GM18873 (cell line): ENCODE measurements around the gene STK26.
A peak's percentile ranks its signal among the peaks of the same experiment; 100 is the strongest.
"Not testable (repeated sequence)": the region's sequence is repeated elsewhere in the genome, so short reads cannot be mapped to it uniquely, and the experiment has no call there.

ENCODE experiments used
- ATAC-seq: cut with Tn5 transposase; IDR thresholded peaks from one replicate; pipeline ENCODE4 v1.9.1; 2021; ENCODE audit warnings: mild to moderate bottlenecking, moderate library complexity, moderate number of reproducible peaks; ENCODE audit not compliant: unreplicated experiment, low FRiP score

The STK26 gene

DNA sequence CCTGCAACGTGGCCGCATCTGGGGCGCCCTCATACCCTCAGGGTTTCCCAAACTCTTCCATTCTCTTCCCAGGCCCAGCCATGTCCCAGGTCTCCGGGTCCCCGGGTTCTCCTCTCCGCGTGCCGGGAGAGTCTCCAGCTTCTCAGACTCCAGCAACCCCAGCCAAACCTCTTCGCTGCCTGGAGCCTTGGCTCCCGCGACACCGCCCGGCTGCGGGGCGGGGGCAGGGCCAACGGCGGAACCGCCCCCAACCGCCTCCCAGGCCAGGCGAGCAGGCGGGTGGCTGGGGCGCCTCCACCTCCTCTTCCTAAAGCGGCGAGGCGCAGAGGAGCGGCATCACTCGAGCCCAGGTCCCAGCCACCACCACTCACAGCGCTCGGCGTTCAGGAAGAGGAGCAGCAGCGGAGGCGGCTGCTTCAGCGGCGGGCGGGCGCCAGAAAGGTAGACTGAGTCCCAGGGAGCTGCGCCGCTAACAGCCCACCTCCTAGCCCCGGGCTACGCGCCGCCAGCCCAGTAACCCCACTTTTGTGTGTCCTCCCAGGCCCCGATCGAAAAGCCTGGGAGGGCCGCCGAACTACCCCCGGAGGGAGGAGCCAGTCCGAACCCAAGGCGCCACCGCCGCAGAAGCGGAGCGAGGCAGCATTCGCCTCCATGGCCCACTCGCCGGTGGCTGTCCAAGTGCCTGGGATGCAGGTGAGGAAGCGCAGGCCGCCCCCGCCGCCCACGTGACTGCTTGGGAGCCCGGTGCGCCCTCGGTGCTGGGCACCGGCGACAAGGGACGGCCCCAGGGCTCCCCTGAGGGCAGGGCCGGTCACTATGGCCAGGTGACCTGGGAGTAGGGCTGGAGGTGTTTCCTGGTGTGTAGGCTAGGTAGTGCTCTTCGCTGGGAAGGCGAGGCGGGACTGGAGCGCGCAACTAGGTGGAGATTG is at the start of gene STK26:
Gene STK26 (plus strand): TSS at position 336 of the 929 bp plus-strand sequence. CDS start 316 bp downstream, at position 652.
- ATAC-seq = peak; percentile 58

DNA sequence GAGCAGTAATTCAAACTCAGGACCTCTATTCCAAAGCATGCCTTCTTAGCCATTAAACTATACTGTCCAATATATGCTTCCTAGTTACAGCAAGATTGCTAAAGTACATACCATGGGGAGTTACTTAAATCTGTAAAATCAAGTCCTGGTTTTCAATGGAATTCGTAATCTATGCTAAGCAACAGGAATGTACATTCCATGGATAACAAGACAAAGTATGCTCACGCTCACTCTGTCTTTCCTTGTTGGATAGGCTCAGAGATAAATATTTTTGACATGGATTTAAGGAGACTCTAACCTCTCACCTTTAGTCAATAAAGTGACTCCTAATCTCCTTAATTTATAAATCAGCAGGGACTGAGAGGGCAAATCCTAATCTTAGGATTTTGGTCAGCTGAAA is 47.3 kb upstream of the STK26 start:
- ATAC-seq = no peak

DNA sequence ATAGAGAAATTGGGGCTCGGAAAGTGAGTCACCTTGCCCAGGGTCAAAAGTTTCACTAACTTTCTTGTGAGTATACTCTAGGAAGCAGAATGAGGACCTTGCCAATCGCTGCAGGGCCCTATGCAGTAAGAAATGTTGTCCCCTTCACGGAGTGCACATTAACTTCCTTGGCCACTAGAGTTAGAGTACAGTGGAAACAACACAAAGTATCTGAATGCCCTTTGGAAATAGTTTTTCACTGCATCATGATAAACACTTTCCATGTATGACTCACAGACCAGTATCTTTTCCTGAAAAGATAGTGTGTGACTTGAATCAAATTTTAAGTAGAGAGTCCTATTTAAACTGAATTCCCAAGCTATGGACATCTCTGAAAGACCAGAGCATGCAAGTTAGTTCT is 45.5 kb upstream of the STK26 start:
- ATAC-seq = no peak

DNA sequence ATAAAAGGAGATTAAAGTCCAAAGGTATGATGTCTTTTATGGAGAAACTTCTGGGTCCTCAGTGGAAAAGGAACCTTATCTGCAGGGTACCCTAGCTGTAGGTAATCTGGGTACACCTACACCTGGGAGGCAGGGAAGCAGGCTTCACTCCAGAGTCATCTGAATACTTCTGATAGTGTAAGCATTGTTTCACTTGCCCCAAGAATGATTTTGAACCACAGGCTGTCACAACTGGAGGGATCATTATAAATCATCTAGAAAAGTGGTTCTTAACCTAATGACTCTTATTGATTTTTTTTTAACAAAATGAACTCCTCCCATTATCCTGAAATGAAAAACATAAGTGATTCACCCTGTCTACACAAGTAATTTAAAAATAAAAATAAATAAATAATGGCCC is 44.0 kb upstream of the STK26 start:
- ATAC-seq = no peak

DNA sequence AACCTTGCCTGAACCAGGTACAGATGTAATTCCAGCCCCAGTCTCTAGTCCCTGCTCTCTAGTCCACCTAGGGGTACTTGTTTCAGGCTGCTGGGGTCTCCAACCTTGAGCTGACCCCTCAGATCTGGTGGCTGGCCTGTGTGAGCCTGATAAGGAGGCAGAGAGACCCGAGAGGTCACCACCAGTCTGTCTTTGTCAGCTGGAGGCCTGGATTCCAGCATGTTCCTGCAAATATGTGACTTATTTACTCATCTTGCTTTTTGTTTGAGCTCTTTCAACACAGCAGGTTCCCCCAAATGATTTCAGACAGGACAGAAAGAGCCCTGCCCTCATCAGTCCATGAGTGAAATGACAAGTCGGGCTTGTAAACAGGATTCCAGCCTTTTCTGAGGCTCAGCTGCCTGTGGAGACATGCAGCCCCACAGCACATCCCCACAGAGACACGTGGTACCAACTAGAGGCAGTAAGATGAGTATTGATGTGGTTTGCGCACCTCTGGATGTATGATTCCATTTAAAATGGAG is 37.5 kb upstream of the STK26 start:
- no peak for ATAC-seq

DNA sequence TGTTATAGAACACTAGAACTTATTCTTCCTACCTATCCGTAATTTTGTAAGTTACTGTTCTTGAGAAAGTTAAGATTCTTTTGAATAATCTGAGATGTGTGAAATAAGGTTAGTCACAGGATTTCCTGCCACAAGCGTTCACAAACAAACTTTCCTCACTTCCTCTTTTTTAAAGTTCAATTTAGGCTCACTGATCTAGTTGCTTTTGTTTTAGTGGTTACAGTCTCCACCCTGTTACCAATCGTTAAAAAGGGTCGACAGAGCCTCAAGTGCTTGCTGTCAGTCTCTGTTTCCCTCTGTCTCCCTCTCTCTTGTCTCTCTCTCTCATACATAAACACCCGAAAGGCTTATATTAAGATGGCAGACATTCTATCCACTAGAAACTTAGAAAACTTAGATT is 35.9 kb upstream of the STK26 start:
- peak; percentile 98 for ATAC-seq

DNA sequence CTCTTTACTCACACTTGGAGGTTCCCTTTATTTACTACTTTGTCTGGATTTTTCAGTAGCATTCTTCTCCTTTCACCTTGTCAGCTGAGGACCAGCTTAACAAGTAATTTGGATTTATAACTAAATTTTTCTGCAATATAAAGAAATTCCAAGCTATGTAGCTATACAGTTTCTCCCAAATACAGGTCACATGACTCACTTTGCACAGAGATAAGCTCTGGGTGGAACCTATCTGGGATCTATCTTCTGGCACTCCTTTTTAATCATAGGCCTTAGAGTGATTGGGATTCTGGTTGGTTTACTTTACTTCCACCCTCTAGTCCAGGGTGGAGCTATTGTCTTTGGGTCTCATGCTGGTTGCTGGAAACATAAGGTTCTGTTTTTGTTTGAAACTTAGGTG is 34.9 kb upstream of the STK26 start:
- no peak for ATAC-seq

DNA sequence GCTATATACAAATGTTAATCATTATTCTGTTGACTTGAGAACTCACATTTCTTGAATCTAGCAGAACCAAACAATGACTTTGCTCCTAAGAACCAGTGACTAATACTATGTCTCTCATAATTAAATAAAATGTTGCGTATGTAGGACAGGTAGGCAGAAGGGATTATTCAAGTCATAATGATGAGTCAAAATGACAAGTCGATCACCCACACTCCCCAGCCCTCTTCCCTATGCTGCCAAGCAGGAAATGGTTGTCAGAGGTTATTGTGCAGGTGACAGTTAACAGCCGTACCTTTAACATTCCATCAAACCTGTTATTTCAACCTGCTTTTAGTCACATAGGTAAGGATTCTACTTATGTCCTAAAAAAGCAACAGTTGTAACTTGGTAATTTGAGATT is 22.0 kb upstream of the STK26 start:
- ATAC-seq = no peak

DNA sequence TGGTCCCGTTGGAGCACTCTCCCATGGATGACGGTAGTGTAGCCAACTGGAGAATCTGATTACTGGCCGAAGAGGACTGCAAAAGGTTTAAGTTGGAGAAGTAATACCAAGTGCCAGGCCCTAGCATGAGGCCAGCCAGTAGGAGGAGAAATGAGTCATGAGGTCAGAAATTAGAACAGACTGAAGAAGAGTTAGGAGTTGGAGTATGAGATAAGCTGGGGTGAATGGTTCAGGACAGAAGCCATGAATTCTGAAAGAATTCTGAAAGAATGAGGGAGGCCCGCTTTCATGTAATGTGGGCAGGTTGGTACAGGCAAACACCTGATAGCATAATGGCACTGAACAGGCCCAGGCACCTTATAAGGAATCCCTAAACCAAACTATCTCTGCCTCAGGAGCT is 18.4 kb upstream of the STK26 start:
- no peak for ATAC-seq

DNA sequence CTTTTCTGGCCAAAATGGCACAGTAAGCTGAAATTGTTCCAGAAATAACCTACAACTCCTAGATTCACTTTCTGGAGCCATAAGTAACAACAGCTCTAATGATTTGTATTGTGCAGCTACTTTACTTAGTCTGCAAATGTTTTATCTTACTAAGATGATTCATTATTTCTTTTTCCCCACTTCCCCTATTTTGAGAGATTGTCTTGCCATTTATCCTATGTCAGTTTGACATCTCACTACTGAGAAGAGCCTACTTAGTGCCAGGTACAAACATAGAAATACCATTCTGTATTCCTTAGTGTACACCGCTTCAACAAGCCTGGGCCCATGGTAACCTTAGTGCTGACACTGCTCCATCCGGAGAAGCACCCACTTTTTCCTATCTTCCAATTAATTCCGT is 13.8 kb upstream of the STK26 start:
- ATAC-seq = no peak

DNA sequence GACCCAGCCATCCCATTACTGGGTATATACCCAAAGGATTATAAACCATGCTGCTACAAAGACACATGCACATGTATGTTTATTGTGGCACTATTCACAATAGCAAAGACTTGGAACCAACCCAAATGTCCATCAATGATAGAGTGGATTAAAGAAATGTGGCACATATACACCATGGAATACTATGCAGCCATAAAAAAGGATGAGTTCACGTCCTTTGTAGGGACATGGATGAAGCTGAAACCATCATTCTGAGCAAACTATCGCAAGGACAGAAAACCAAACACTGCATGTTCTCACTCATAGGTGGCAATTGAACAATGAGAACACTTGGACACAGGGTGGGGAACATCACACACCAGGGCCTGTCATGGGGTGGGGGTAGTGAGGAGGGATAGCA is 12.9 kb upstream of the STK26 start:
- ATAC-seq = not testable (repeated sequence)

DNA sequence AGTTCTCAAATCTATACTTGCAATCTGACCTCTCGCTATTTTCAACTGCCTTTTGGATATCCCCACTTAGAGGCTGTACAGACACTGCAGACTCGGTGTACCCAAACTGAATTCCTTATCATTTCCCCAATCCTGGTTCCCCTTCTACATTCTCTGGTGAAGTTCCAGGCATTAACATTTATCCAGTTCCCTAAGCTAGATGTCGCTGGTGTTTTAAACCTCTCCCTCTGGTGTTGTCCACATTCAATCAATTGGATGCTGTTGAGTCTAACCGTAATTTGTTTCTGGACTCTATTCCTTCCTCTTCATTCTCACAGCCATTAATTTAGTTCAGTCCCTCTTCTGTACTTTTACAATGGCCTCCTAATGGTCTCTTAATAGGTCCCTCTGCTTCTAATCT is 7.2 kb upstream of the STK26 start:
- no peak for ATAC-seq

DNA sequence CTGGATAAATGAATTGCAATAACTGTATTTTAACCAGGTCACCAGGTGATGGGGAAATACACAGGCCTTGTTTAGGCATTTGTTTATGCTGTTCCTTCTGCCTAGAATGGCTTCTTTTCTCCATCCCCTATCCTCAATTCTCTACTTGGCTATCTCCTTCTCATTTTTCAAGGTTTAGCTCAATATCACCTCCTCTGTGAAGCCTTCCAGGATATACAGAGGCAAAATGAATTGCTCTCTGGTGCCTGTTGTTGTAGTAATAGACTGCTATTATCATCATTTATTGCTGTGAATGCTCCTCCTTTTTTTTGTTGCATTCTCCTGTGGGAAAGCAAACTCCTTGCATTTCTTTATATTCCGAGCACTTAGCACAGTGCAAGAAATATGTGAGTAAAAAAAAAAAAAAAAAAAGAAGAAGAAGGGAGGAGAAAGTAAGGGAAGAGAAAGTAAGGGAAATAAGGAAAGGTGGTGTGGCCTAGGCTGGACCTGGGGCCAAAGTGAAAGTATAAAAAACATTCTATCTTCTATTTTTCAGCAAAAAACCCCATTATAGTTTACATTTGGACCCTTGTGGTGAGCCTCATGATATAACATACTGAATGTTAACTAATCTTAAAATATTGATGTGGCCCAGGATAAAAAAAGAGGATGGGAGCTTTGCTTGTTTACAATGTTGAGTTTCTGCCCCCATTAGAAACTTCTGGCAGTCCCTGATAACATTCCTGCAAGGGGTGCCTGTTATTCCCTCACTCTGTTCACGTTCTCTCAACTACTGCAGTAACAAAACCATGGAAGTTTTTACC is 6.3 kb upstream of the STK26 start:
- no peak for ATAC-seq

DNA sequence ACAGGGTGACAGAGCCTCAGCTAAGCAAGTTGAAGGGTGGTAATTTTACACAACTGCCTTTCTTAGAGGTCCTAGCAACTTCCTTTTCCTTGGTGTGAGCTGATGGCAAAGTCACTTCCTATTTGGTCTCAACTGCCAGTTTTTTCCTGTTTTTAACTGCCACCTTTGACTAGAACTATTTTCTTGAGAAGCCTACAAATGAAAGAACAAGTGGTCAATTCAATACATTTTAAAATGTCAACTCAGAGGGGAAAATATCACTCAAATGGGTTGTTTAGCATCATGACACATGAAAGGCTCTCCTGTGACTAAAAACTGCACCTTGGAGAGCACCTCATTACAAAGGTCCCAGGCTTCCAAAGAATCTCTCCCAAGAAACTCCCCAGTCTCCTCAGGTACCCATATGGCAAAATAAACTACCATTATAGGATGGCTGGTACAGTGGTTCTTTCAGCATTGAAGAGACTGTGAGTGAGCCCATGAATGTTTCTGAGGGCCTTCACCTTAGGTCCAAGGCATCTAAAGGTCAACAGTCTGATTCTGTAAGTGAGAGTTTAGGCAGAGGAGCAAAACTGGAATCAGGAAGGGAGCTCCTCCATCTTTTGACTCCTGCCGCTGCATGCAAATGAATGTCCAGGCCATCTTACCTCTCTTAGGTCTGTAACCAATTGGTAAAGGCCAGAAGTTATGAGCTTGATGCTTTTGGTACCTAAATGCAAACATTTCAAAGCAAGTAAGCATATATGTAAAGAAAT is 5.5 kb upstream of the STK26 start:
- ATAC-seq = no peak

DNA sequence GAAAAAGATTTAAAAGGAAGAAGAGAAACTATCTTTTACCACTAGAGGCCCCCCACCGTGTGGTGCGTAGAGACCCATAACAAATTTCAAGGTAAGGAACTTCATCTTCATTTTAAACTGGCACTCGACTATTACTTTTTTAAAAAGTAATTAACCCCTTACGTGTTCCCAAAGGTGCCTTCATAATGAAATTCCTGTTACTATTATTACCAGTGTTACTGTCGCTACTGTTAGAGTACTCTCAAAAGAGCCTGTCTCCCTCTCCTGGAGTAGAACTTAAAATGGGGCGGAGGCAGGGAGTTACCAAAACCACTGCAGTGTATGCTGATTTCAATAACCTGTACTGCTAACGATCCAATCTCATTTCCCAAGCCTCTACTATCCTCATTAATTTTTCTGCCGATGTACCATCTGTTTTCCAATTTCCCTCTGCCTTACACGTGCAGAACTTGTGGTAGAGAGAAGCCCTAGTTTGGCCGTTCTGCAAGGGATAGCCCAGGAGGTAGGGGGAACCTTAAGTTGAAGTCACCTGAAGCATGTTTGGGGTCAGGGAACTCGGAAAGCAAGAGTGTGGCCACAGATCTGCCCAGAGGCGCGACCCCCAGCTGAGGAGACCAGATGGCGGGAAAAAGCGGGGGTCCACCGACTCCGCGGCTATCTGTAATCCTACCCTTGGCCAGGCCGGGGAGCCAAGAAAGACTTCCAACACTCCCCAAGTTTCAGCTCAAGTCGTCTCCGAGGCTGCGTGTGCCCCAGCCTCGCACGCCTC is 720 bp upstream of the STK26 start:
- ATAC-seq = peak; percentile 21

DNA sequence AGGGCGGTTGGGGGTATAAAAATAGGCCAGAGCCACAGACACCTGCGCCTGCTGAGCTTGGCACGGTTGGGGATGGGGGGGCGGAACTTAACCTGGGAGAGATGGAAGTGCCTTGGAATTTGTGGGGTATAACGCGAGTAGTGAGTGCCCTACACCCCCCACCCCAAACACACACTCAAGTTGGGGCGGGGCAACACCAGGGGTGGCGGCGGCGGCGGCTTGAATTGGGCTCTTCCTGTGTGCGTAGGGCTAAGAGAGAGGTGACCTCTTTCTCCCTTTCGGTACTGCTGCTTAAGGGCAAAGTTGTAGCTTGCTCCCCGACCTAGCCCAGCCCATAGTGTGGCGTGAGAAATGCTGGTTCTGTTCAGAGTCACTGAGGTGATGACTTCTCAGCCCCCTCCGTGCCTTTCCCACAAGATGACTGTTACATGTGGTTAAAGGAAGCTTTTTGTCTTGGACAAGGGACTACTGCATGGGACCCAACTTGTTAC is 839 bp downstream of the STK26 start:
- peak; percentile 39 for ATAC-seq

DNA sequence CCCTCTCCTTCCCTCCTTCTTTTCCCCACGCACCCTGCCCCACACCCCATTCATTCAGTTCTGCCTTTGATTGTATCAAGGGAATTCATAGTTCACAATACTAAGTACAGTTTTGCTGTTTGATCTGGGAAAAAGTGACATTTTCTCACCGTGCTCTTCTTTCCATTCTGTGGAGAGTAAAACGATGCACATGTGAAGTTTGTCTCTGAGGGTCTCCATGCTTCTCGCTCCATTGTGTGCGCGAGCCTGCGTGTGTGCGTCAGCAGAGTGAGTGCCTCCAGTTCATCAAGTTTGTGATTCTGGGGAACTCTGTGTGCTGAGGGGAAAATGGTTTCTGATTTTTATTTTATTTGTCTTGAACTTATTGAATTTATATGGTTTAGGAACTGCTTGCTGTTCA is 1.9 kb downstream of the STK26 start:
- ATAC-seq = no peak

DNA sequence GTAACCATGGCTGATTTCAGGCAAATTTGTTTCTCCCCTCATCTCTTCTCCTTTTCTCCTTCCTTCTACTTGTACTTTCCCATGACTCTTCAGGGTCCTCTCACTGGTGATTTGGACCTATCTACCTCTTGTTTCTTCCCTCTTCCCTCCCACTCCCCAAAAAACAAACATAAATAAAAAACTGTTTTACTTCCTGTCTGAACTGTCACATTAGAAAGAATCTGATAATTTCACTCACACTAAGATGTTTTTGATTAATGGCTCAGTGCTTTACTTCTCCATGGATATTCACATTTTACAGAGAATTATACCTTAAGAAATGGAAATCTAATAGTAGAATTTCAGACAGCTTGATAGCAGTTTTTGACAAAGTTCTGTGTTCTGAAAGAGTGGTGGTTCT is 7.2 kb downstream of the STK26 start:
- no peak for ATAC-seq

DNA sequence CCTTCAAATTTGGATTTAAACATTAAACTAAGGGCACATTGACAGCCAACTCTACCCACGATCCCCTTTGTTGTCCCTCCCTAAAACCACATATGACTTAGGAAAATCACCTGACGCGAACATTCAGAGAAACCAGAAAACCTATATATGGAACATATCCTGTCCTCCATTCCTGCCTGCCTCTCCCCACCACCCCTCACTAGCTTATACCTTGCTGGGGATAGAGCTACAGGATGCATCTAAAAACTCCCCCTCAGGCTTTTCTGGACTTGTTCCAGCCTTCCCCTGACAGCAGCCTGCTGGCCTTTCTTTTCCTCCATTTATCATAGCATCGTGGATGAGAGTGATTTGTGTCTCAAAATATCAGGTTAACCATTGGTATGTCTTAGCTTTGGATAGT is 8.8 kb downstream of the STK26 start:
- ATAC-seq = no peak

DNA sequence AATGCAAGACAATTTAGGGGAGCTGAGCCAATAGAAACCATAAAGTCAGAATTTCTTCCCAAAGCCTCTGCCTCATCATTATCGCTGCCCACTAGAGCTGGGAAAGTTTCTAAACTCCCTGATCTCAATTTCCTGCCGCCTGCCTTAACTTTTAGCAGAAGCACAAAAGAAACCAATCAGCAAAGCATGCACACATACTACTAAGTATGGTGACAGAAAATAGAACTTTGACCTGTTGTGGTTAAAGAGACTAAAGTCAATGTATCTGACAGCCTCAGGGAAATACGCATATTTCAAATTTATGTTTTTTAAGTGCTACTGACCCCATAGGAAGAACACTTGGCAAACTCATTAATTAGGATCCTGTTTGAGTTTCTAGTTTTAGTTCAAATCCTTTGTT is 10.1 kb downstream of the STK26 start:
- ATAC-seq = no peak
